Panc1 (cell line): ENCODE data around the gene KCP. TPM values are rescaled to one million over a fixed set of nuclear protein-coding genes. Genes with fewer than 3 reads are reported as not detected.

ENCODE experiments used
- ATAC-seq: fragments of 200-7000 bp; cut with Tn5 transposase; 2 replicates; pipeline ENCODE4 v1.9.1; 2020; ENCODE audit warnings: mild to moderate bottlenecking, moderate library complexity
- BruUV-seq: library from RNA; stranded (reverse); fragments of 400-500 nt; replicated peaks from 2 replicates; lab custom pipeline; 2021; lab: Mats Ljungman, UMichigan
- CTCF ChIA-PET: fragments of 300-600 bp; sonication (Branson Sonifier 250); formaldehyde crosslinking; loops from one replicate; lab custom pipeline; 2022; ENCODE audit warnings: antibody characterized with exemption; lab: Charles Lee
- POLR2A ChIA-PET: fragments of 300-600 bp; sonication (Branson Sonifier 250); formaldehyde crosslinking; loops from one replicate; lab custom pipeline; 2022; ENCODE audit warnings: antibody characterized with exemption; lab: Charles Lee
- DNase-seq: peaks from one replicate; pipeline ENCODE4 v3.0.0-alpha.2; 2010; ENCODE audit warnings: low read depth, low spot score
- H3K27ac ChIP-seq: 2 replicates; pipeline ENCODE4 v1.5.1; 2011; ENCODE audit warnings: mild to moderate bottlenecking, low read length, inconsistent platforms
- H3K27me3 ChIP-seq: fragments of 200-500 bp; sonication (Bioruptor generic); 2 replicates; pipeline ENCODE4 v1.6.0; 2014; ENCODE audit warnings: low read length, inconsistent platforms; ENCODE audit not compliant: control insufficient read depth, insufficient read depth
- H3K36me3 ChIP-seq: fragments of 200-500 bp; sonication (Bioruptor generic); 2 replicates; pipeline ENCODE4 v1.5.1; 2014; ENCODE audit warnings: inconsistent platforms, mild to moderate bottlenecking, low read length, moderate library complexity; ENCODE audit not compliant: control insufficient read depth, insufficient read depth
- H3K4me1 ChIP-seq: 2 replicates; pipeline ENCODE4 v1.5.1; 2011; ENCODE audit warnings: inconsistent platforms, mild to moderate bottlenecking, low read length, moderate library complexity; ENCODE audit not compliant: control insufficient read depth, insufficient read depth
- H3K4me3 ChIP-seq, 2 experiments: 2 replicates each; pipeline ENCODE4 v1.5.1; 2011 to 2012; ENCODE audit warnings: low read depth in 2 of 2, low read length in 2 of 2, mild to moderate bottlenecking in 2 of 2, inconsistent platforms in 1 of 2, moderate library complexity in 1 of 2
- H3K9me3 ChIP-seq: fragments of 200-500 bp; sonication (Bioruptor generic); 2 replicates; pipeline ENCODE4 v1.5.1; 2014; ENCODE audit warnings: low read depth, mild to moderate bottlenecking, inconsistent platforms, low read length, moderate library complexity; ENCODE audit not compliant: control insufficient read depth, insufficient read depth
- POLR2AphosphoS5 ChIP-seq: IDR thresholded peaks from 2 replicates; pipeline ENCODE4 v1.6.1; 2012; ENCODE audit warnings: mild to moderate bottlenecking, low read depth, low read length, moderate library complexity
- REST ChIP-seq, 2 experiments: IDR thresholded peaks; 2 replicates each; pipeline ENCODE4 v1.6.1; 2011 to 2012; ENCODE audit warnings: low read depth in 2 of 2, control low read depth in 1 of 2, low read length in 1 of 2, mild to moderate bottlenecking in 1 of 2, moderate library complexity in 1 of 2; ENCODE audit not compliant: insufficient read depth in 1 of 2
- SIN3A ChIP-seq: IDR thresholded peaks from 2 replicates; pipeline ENCODE4 v1.6.1; 2012; ENCODE audit warnings: low read depth, mild to moderate bottlenecking, low read length, moderate library complexity, borderline replicate concordance; ENCODE audit not compliant: insufficient read depth
- TCF7L2 ChIP-seq: IDR thresholded peaks from 2 replicates; pipeline ENCODE4 v1.6.1; 2011; ENCODE audit warnings: mild to moderate bottlenecking, low read depth, low read length, inconsistent platforms
- in situ Hi-C: cut with HindIII; loops from 2 replicates; pipeline ENCODE4 v1.10.0; 2016; ENCODE audit warnings: low sequenced_read_pairs, low pct_unique_long_range_greater_than_20kb
- intact Hi-C: fragments of 100-400 bp; cut with micrococcal nuclease; formaldehyde crosslinking; loops from one replicate; pipeline ENCODE4 v1.10.0; 2022; ENCODE audit not compliant: unreplicated experiment
- total RNA-seq: library from RNA; stranded (reverse); gene quantifications from one replicate; pipeline ENCODE4 v1.2.1, GENCODE V29; 2021; ENCODE audit not compliant: unreplicated experiment
- TF ChIP-seq, protein P1 (sequence below): fragments of 450-650 bp; IDR thresholded peaks from 2 replicates; pipeline ENCODE4 v1.5.1; 2017; ENCODE audit warnings: mild to moderate bottlenecking

Gene KCP
- total RNA-seq, 1 experiment from 2014 or later: 0.13 TPM

DNA sequence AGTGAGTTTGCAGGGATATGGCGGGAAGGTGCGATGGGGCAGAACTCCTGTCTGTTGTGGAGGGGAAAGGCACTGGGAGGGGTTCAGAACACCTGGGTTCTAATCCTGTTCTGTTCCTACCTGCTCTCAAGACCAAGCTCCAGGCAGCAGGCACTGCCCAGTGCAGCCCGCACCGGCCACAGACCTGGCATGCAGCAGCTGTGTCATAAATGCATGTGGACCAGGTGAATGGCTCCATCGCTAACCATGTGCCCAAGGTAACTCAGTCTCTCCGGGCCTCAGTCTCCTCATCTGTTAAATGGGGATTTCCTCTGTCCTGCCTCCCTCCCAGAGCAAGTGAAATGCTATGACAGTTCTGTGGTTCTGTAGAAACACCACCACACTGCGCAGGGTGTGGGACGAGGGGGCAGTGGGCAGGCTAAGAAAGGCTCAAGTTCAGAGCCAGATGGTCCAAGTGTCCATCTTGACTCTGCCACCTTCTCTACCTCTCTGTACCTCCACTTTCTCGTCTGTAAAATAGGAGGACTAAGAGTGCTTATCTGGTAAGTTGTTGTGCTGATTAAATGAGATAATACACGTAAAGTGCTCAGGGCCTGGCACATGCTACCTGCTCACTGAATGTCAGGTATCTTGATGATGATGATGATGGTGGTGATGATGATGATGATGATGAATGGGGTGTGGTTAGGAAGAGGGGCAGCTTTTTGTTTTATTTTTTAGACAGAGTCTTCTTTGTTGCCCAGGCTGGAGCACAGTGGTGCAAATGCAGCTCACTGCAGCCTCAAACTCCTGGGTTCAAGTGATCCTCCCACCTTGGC is 24.9 kb downstream of the KCP start:
- ChIA-PET POLR2A (no interaction called here), CTCF (interaction anchor here (0.6 kb wide), 1 partner anchor 417 kb away, joined by 7 read pairs; no protein-coding TSS in a partner anchor)
- Histone ChIP-seq H3K36me3 (no peaks in the 10 kb centered on the region), H3K4me1 (no peaks in the 10 kb centered on the region), H3K4me3 (no peak overlapping the region), H3K27me3 (no peaks in the 10 kb centered on the region), H3K9me3 (no peaks in the 10 kb centered on the region), H3K27ac (no peak overlapping the region)
- TF ChIP-seq SIN3A: no peak
- TF ChIP-seq, protein P1, sequence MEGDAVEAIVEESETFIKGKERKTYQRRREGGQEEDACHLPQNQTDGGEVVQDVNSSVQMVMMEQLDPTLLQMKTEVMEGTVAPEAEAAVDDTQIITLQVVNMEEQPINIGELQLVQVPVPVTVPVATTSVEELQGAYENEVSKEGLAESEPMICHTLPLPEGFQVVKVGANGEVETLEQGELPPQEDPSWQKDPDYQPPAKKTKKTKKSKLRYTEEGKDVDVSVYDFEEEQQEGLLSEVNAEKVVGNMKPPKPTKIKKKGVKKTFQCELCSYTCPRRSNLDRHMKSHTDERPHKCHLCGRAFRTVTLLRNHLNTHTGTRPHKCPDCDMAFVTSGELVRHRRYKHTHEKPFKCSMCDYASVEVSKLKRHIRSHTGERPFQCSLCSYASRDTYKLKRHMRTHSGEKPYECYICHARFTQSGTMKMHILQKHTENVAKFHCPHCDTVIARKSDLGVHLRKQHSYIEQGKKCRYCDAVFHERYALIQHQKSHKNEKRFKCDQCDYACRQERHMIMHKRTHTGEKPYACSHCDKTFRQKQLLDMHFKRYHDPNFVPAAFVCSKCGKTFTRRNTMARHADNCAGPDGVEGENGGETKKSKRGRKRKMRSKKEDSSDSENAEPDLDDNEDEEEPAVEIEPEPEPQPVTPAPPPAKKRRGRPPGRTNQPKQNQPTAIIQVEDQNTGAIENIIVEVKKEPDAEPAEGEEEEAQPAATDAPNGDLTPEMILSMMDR: no peak
- TF ChIP-seq REST (IDR thresholded peaks at IDR 0.05; ENCODE audit: insufficient read depth in 1 of 2, low read depth in 2 of 2, low read length in 1 of 2): no peak
- no peak for TF ChIP-seq TCF7L2
- no peak for TF ChIP-seq POLR2AphosphoS5
- in situ Hi-C loops: no loop called here
- BruUV-seq: no TSS peak
- intact Hi-C loops: loop anchor here (10.0 kb wide), 1 partner anchor 221 kb away; no protein-coding TSS in a partner anchor
- ATAC-seq (no peak), DNase-seq (no peak)

DNA sequence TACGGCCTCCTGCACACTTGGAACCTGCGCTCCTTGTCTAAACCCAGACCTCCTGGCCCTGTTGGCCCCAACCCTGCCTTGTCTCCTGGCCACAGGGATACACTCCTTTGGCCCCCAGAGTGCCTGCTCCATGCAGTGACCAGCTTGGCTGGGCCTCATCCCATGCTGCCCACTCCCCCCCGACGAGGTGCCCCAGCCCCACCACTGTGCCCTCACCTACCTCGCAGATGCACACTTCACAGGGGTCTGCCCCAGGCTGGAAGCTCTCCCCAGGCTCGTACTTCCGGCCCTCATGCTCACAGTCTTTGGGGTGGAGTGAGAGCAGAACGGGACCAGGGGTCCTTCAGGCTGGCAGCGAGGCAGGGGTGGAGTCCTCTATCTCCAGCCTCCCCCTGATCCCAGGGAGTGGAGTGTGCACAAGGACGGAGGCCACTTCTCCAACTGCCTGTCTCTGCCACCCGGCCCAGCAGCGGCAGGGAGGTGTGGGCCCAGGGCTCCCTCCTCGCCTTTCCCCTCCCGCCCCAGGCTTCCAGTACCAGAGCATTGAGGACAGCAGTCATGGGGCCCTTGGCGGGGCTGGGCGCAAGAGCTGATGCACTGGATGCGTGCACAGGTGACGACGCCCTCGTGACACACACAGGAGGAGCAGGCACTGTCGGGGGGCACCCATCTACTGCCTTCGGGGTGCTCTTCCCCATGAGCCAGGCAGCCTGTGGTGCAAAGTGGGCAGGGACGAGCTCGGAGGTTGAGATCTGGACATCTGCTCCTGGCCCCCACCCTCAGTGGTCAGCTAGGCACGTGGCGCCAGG is 25.7 kb downstream of the KCP start:
- no peak overlapping the region for H3K27ac ChIP-seq
- TF ChIP-seq POLR2AphosphoS5 (no peak), TCF7L2 (no peak), SIN3A (no peak), REST (IDR thresholded peaks at IDR 0.05; ENCODE audit: insufficient read depth in 1 of 2, low read depth in 2 of 2, low read length in 1 of 2) (no peak)
- TF ChIP-seq, protein P1: no peak
- ChIA-PET CTCF (no interaction called here), POLR2A (interaction anchor here (0.6 kb wide), 1 partner anchor 90 kb away, joined by 3 read pairs; no protein-coding TSS in a partner anchor)
- BruUV-seq: no TSS peak
- in situ Hi-C loops (no loop called here), intact Hi-C loops (loop anchor here (5.0 to 10.0 kb wide), 3 partner anchors 92 to 277 kb away; partner anchors contain the start of gene CCDC136)
- no peaks in the 10 kb centered on the region for H3K36me3 ChIP-seq
- no peak overlapping the region for H3K4me3 ChIP-seq
- no peaks in the 10 kb centered on the region for H3K9me3 ChIP-seq
- H3K4me1 ChIP-seq: no peaks in the 10 kb centered on the region
- no peak for ATAC-seq
- no peaks in the 10 kb centered on the region for H3K27me3 ChIP-seq
- no peak for DNase-seq
